K562 (cell line): ENCODE data around the gene EMILIN3. TPM values are rescaled to one million over a fixed set of nuclear protein-coding genes. Genes with fewer than 3 reads are reported as not detected.

Source experiments
- BCL6 ChIP-seq: fragments of 250-450 bp; sonication (Bioruptor Pico); IDR thresholded peaks from 2 replicates; pipeline ENCODE4 v1.4.0; 2020
- CAMTA2 ChIP-seq: fragments of 250-450 bp; sonication (Bioruptor Pico); conservative IDR thresholded peaks from 2 replicates; pipeline ENCODE4 v1.5.1; 2022
- CBX8 ChIP-seq: fragments of 200-600 bp; sonication (generic); IDR thresholded peaks from 2 replicates; pipeline ENCODE4 v1.6.1; 2012; ENCODE audit warnings: borderline replicate concordance, mixed run types, low read depth, mild to moderate bottlenecking, moderate library complexity, mixed read lengths, low read length, control low read depth, inconsistent platforms; ENCODE audit not compliant: poor library complexity, severe bottlenecking; ENCODE audit errors: extremely low read depth
- CREM ChIP-seq: IDR thresholded peaks from 2 replicates; pipeline ENCODE4 v1.6.1; 2014; ENCODE audit warnings: antibody characterized with exemption, low read depth
- CTCF ChIP-seq, 3 experiments: IDR thresholded peaks in 2 of 3; conservative IDR thresholded peaks in 1 of 3; 2 replicates each; pipeline ENCODE4 v1.5.1; 2011 to 2012; ENCODE audit warnings: low read length in 3 of 3, mild to moderate bottlenecking in 3 of 3, control low read depth in 2 of 3, improper control_type of control experiment in 1 of 3, inconsistent platforms in 1 of 3, low read depth in 1 of 3, mixed read lengths in 1 of 3, moderate library complexity in 1 of 3; ENCODE audit not compliant: insufficient read depth in 2 of 3
- ELF4 ChIP-seq: fragments of 450-650 bp; formaldehyde crosslinking; IDR thresholded peaks from 2 replicates; pipeline ENCODE4 v1.4.0; 2022; ENCODE audit warnings: missing genetic modification characterization
- ESRRB ChIP-seq: fragments of 250-450 bp; sonication (Bioruptor Pico); IDR thresholded peaks from 2 replicates; pipeline ENCODE4 v1.5.0; 2020; ENCODE audit warnings: mild to moderate bottlenecking, moderate library complexity, borderline replicate concordance
- FOSL1 ChIP-seq: fragments of 200-800 bp; sonication (Bioruptor generic); conservative IDR thresholded peaks from 2 replicates; pipeline ENCODE4 v1.6.1; 2016; ENCODE audit warnings: missing genetic modification characterization, missing compliant biosample characterization
- HNRNPLL ChIP-seq: fragments of 200-400 bp; formaldehyde crosslinking; IDR thresholded peaks from 2 replicates; pipeline ENCODE4 v1.6.1; 2017; ENCODE audit warnings: low read length, low read depth, mild to moderate bottlenecking; ENCODE audit not compliant: poor library complexity, severe bottlenecking
- MECOM ChIP-seq: fragments of 250-450 bp; sonication (Bioruptor Pico); IDR thresholded peaks from 2 replicates; pipeline ENCODE4 v1.8.0; 2022; ENCODE audit warnings: inconsistent platforms
- NCOA4 ChIP-seq: fragments of 450-650 bp; IDR thresholded peaks from 2 replicates; pipeline ENCODE4 v1.6.1; 2018; ENCODE audit warnings: mild to moderate bottlenecking; ENCODE audit not compliant: partially characterized antibody
- PHF20 ChIP-seq: fragments of 450-650 bp; IDR thresholded peaks from 2 replicates; pipeline ENCODE4 v1.6.1; 2018; ENCODE audit not compliant: partially characterized antibody
- PHTF2 ChIP-seq: fragments of 250-450 bp; sonication (Bioruptor Pico); IDR thresholded peaks from 2 replicates; pipeline ENCODE4 v1.5.0; 2021; ENCODE audit warnings: mild to moderate bottlenecking
- POLR2AphosphoS2 ChIP-seq: IDR thresholded peaks from 2 replicates; pipeline ENCODE4 v1.6.1; 2012; ENCODE audit warnings: low read length, improper control_type of control experiment
- PPARD ChIP-seq: fragments of 250-450 bp; sonication (Bioruptor Pico); IDR thresholded peaks from 2 replicates; pipeline ENCODE4 v1.8.0; 2022; ENCODE audit warnings: inconsistent platforms, mild to moderate bottlenecking, moderate library complexity
- SMAD2 ChIP-seq: fragments of 150-350 bp; IDR thresholded peaks from 2 replicates; pipeline ENCODE4 v1.6.1; 2014; ENCODE audit warnings: low read depth, mild to moderate bottlenecking, low read length
- SMAD3 ChIP-seq: fragments of 450-650 bp; formaldehyde crosslinking; conservative IDR thresholded peaks from 2 replicates; pipeline ENCODE4 v1.4.0; 2020; ENCODE audit warnings: mild to moderate bottlenecking
- SMARCE1 ChIP-seq: fragments of 450-650 bp; IDR thresholded peaks from 2 replicates; pipeline ENCODE4 v1.7.1; 2016; ENCODE audit warnings: mild to moderate bottlenecking
- SNIP1 ChIP-seq: fragments of 450-650 bp; IDR thresholded peaks from 2 replicates; pipeline ENCODE4 v1.7.1; 2017; ENCODE audit warnings: low read depth, mild to moderate bottlenecking
- TGIF2 ChIP-seq: sonication (generic); formaldehyde crosslinking; IDR thresholded peaks from 2 replicates; pipeline ENCODE4 v1.8.1; 2022; ENCODE audit warnings: mild to moderate bottlenecking, missing genetic modification reagents, moderate library complexity
- ZBTB2 ChIP-seq: fragments of 450-650 bp; IDR thresholded peaks from 2 replicates; pipeline ENCODE4 v1.6.1; 2016; ENCODE audit warnings: antibody characterized with exemption
- ZFP91 ChIP-seq: sonication (generic); formaldehyde crosslinking; IDR thresholded peaks from 2 replicates; pipeline ENCODE4 v1.8.0; 2022; ENCODE audit warnings: mild to moderate bottlenecking, missing genetic modification reagents
- ZNF232 ChIP-seq: sonication (generic); formaldehyde crosslinking; IDR thresholded peaks from 2 replicates; pipeline ENCODE4 v1.8.0; 2022; ENCODE audit warnings: mild to moderate bottlenecking, missing genetic modification reagents
- ZNF263 ChIP-seq: sonication (generic); formaldehyde crosslinking; IDR thresholded peaks from 2 replicates; pipeline ENCODE4 v1.8.0; 2022; ENCODE audit warnings: mild to moderate bottlenecking, missing genetic modification reagents, borderline replicate concordance
- ZNF717 ChIP-seq: fragments of 250-450 bp; sonication (Bioruptor Pico); IDR thresholded peaks from 2 replicates; pipeline ENCODE4 v1.5.0; 2021
- ZNF77 ChIP-seq: fragments of 250-450 bp; sonication (Bioruptor Pico); IDR thresholded peaks from 2 replicates; pipeline ENCODE4 v1.5.0; 2020
- polyA plus RNA-seq, 8 experiments: library from polyadenylated mRNA; depleted of rRNA in 4 of 8; stranded (reverse) in 5 of 8; unstranded in 3 of 8; fragments of >200 nt; fragmentation: Nextera tagmentation in 2 of 8; fragmentation: Illumina TruSeq in 1 of 8; extraction: Ambion mirVana in 2 of 8; extraction: Trizol in 1 of 8; gene quantifications; 2 replicates each; pipeline versions ENCODE4 v1.2.1 to v1.2.3, GENCODE V29; 2011 to 2014; ENCODE audit warnings: inconsistent platforms in 1 of 8, missing spikeins in 1 of 8
- total RNA-seq, 7 experiments: library from RNA; depleted of rRNA in 6 of 7; stranded (reverse); fragments of >200 nt in 6 of 7; fragmentation: Illumina TruSeq in 2 of 7; extraction: Trizol in 2 of 7; gene quantifications; 2 replicates each; pipeline versions ENCODE4 v1.2.1 to v1.2.3, GENCODE V29; 2011 to 2021; ENCODE audit warnings: low replicate concordance in 1 of 7

Gene EMILIN3
- total and polyA plus RNA-seq, 9 of the 15 experiments (the other 6 are each of a cell fraction or from before 2014, with no cell fraction given), result 0.01 to 0.07 TPM; not detected in 7

GRCh38 chr20:41317546-41318270 is 48.9 kb downstream of the EMILIN3 start, which contains the start of gene ZHX3 (continued):
- TF ChIP-seq CTCF (IDR thresholded peaks at IDR 0.05 in 2 of 3, conservative IDR thresholded peaks at IDR 0.05 in 1 of 3; ENCODE audit: insufficient read depth in 2 of 3, low read depth in 1 of 3, low read length in 3 of 3), result no peak
- TF ChIP-seq PHF20, result no peak
- TF ChIP-seq NCOA4, result no peak
- no peak for TF ChIP-seq FOSL1 (tag)
- TF ChIP-seq ZNF77, result no peak
- TF ChIP-seq SMARCE1, result no peak
- TF ChIP-seq SNIP1, result no peak
- TF ChIP-seq BCL6, result no peak
- TF ChIP-seq PHTF2 (CRISPR knock-in tag), result no peak
- no peak for TF ChIP-seq ESRRB
- no peak for TF ChIP-seq MECOM
- TF ChIP-seq CBX8, result no peak
- no peak for TF ChIP-seq ELF4 (CRISPR knock-in tag)
- TF ChIP-seq ZBTB2, result peak; percentile 83
- no peak for TF ChIP-seq ZNF717 (CRISPR knock-in tag)
- no peak for TF ChIP-seq CAMTA2 (CRISPR knock-in tag)
- no peak for TF ChIP-seq PPARD (CRISPR knock-in tag)
- TF ChIP-seq ZNF263, result peak; percentile 74
- no peak for TF ChIP-seq POLR2AphosphoS2
- no peak for TF ChIP-seq SMAD2
- TF ChIP-seq ZNF232 (CRISPR knock-in tag), result no peak
- no peak for TF ChIP-seq ZFP91 (CRISPR knock-in tag)
- TF ChIP-seq HNRNPLL, result no peak
- TF ChIP-seq SMAD3, result no peak
- TF ChIP-seq TGIF2, result no peak
- TF ChIP-seq CREM, result peak; percentile 59
